Keratinocyte (primary cell): ENCODE data around the gene TRAK2. TPM values are rescaled to one million over a fixed set of nuclear protein-coding genes. Genes with fewer than 3 reads are reported as not detected.
A peak's percentile ranks its signal among the peaks of the same experiment; 100 is the strongest.

Experiments used
- DNase-seq: peaks from one replicate; pipeline ENCODE4 v3.0.0-alpha.2; 2011; ENCODE audit warnings: low read depth, missing footprints, low spot score
- FAIRE-seq: peaks from 2 replicates; lab custom pipeline; 2011; peaks lifted over from hg19 to GRCh38; lab: Jason Lieb, UNC
- H2AFZ ChIP-seq: 2 replicates; pipeline ENCODE4 v1.6.0; 2012; ENCODE audit warnings: low read length, control low read depth, inconsistent platforms; ENCODE audit not compliant: control insufficient read depth
- H3K27ac ChIP-seq: 2 replicates; pipeline ENCODE4 v1.5.1; 2011; ENCODE audit warnings: low read length; ENCODE audit not compliant: control insufficient read depth, insufficient read depth
- H3K27me3 ChIP-seq: 3 replicates; pipeline ENCODE4 v1.6.0; 2011; ENCODE audit warnings: low read length; ENCODE audit not compliant: control insufficient read depth, insufficient read depth; ENCODE audit errors: extremely low read depth
- H3K36me3 ChIP-seq, 2 experiments: 2 replicates in 1 of 2; 3 replicates in 1 of 2; pipeline ENCODE4 v1.5.1; 2011; ENCODE audit warnings: low read length in 2 of 2, mild to moderate bottlenecking in 1 of 2; ENCODE audit not compliant: control insufficient read depth in 2 of 2, insufficient read depth in 2 of 2; ENCODE audit errors: extremely low read depth in 1 of 2
- H3K4me1 ChIP-seq: 3 replicates; pipeline ENCODE4 v1.5.1; 2011; ENCODE audit warnings: low read length; ENCODE audit not compliant: control insufficient read depth, insufficient read depth; ENCODE audit errors: extremely low read depth
- H3K4me2 ChIP-seq: 3 replicates; pipeline ENCODE4 v1.6.0; 2011; ENCODE audit warnings: low read depth, low read length; ENCODE audit not compliant: control insufficient read depth, insufficient read depth; ENCODE audit errors: extremely low read depth
- H3K4me3 ChIP-seq, 3 experiments: fragments of 200-600 bp in 1 of 3; sonication (generic) in 1 of 3; 2 replicates in 2 of 3; 3 replicates in 1 of 3; pipeline ENCODE4 v1.5.1; 2011 to 2016; ENCODE audit warnings: low read length in 3 of 3, mild to moderate bottlenecking in 3 of 3, control low read depth in 2 of 3, inconsistent platforms in 1 of 3, low read depth in 1 of 3, mixed read lengths in 1 of 3, mixed run types in 1 of 3, moderate library complexity in 1 of 3; ENCODE audit not compliant: control insufficient read depth in 2 of 3, insufficient read depth in 2 of 3; ENCODE audit errors: extremely low read depth in 1 of 3
- H3K79me2 ChIP-seq: 2 replicates; pipeline ENCODE4 v1.6.0; 2012; ENCODE audit warnings: low read length; ENCODE audit not compliant: control insufficient read depth, insufficient read depth
- H3K9ac ChIP-seq: 3 replicates; pipeline ENCODE4 v1.6.0; 2011; ENCODE audit warnings: low read length; ENCODE audit not compliant: control insufficient read depth, insufficient read depth; ENCODE audit errors: extremely low read depth
- H3K9me1 ChIP-seq: 3 replicates; pipeline ENCODE4 v1.6.0; 2011; ENCODE audit warnings: low read length; ENCODE audit not compliant: control insufficient read depth, insufficient read depth; ENCODE audit errors: extremely low read depth
- H3K9me3 ChIP-seq: 2 replicates; pipeline ENCODE4 v1.5.1; 2012; ENCODE audit warnings: low read depth, low read length; ENCODE audit not compliant: control insufficient read depth
- H4K20me1 ChIP-seq: 3 replicates; pipeline ENCODE4 v1.6.0; 2011; ENCODE audit warnings: low read length; ENCODE audit not compliant: control insufficient read depth, insufficient read depth; ENCODE audit errors: extremely low read depth
- EZH2 ChIP-seq: IDR thresholded peaks from one replicate; pipeline ENCODE4 v1.6.1; 2012; ENCODE audit warnings: inconsistent platforms, mild to moderate bottlenecking, low read length, moderate library complexity
- dilution Hi-C: fragments of 300-500 bp; cut with MboI; formaldehyde crosslinking; loops from one replicate; pipeline ENCODE4 v1.7.0; 2020; ENCODE audit warnings: low sequenced_read_pairs; ENCODE audit not compliant: extremely low pct_ligation_motif_present
- polyA plus RNA-seq, 5 experiments: library from polyadenylated mRNA; depleted of rRNA in 3 of 5; stranded (reverse) in 3 of 5; stranded (forward) in 1 of 5; unstranded in 1 of 5; fragments of >200 nt; gene quantifications; 1 replicate in 1 of 5; 2 replicates in 3 of 5; 3 replicates in 1 of 5; pipeline versions ENCODE4 v1.2.1 to v1.2.3, GENCODE V29; 2011 to 2012; ENCODE audit warnings: missing spikeins in 2 of 5, low read depth in 1 of 5, low replicate concordance in 1 of 5
- TF ChIP-seq, protein P1 (sequence below), 3 experiments: IDR thresholded peaks in 1 of 3; conservative IDR thresholded peaks in 1 of 3; optimal IDR thresholded peaks in 1 of 3; 2 replicates in 2 of 3; 3 replicates in 1 of 3; pipeline versions ENCODE3 to v1.5.1; 2011; ENCODE audit warnings: low read length in 3 of 3, mild to moderate bottlenecking in 3 of 3, moderate library complexity in 2 of 3, control low read depth in 1 of 3, inconsistent platforms in 1 of 3; ENCODE audit not compliant: insufficient read depth in 2 of 3; ENCODE audit errors: extremely low read depth in 1 of 3

The TRAK2 gene
- polyA plus RNA-seq, 1 donor (not counting 4 experiments of a cell fraction or from before 2014, with no cell fraction given), result 12.9 TPM

- H3K9me3 ChIP-seq, result peaks cover 5% of the 10 kb centered on the region
- no peak for FAIRE-seq
- no peaks in the 10 kb centered on the region for H3K27me3 ChIP-seq
- H3K4me1 ChIP-seq, result no peaks in the 10 kb centered on the region
- H3K9ac ChIP-seq, result no peak overlapping the region
- DNase-seq, result no peak
- H3K79me2 ChIP-seq, result no peaks in the 10 kb centered on the region
- no peaks in the 10 kb centered on the region for H4K20me1 ChIP-seq
- dilution Hi-C loops, result no loop called here
- H3K36me3 ChIP-seq, result peaks cover 1 to 6% of the 10 kb centered on the region in 2 experiments
- TF ChIP-seq, protein P1, sequence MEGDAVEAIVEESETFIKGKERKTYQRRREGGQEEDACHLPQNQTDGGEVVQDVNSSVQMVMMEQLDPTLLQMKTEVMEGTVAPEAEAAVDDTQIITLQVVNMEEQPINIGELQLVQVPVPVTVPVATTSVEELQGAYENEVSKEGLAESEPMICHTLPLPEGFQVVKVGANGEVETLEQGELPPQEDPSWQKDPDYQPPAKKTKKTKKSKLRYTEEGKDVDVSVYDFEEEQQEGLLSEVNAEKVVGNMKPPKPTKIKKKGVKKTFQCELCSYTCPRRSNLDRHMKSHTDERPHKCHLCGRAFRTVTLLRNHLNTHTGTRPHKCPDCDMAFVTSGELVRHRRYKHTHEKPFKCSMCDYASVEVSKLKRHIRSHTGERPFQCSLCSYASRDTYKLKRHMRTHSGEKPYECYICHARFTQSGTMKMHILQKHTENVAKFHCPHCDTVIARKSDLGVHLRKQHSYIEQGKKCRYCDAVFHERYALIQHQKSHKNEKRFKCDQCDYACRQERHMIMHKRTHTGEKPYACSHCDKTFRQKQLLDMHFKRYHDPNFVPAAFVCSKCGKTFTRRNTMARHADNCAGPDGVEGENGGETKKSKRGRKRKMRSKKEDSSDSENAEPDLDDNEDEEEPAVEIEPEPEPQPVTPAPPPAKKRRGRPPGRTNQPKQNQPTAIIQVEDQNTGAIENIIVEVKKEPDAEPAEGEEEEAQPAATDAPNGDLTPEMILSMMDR (optimal IDR thresholded peaks at IDR 0.05 in 1 of 3, IDR thresholded peaks at IDR 0.05 in 1 of 3, conservative IDR thresholded peaks at IDR 0.05 in 1 of 3; ENCODE audit: extremely low read depth in 1 of 3, insufficient read depth in 2 of 3, low read length in 3 of 3), result no peak
- no peak for TF ChIP-seq EZH2
- no peak overlapping the region for H3K4me3 ChIP-seq
- H3K9me1 ChIP-seq, result no peaks in the 10 kb centered on the region
- no peak overlapping the region for H3K27ac ChIP-seq
- H3K4me2 ChIP-seq, result no peak overlapping the region
- H2AFZ ChIP-seq, result no peak overlapping the region
Measured at GRCh38 chr2:201366146-201366545, 85.1 kb downstream of the TRAK2 start.

GRCh38 chr2:201363857-201364560 lies 87.2 kb downstream of the TRAK2 start:
- H3K9me1 ChIP-seq, result no peaks in the 10 kb centered on the region
- H3K27me3 ChIP-seq, result no peaks in the 10 kb centered on the region
- H2AFZ ChIP-seq, result no peak overlapping the region
- TF ChIP-seq, protein P1 (optimal IDR thresholded peaks at IDR 0.05 in 1 of 3, IDR thresholded peaks at IDR 0.05 in 1 of 3, conservative IDR thresholded peaks at IDR 0.05 in 1 of 3; ENCODE audit: extremely low read depth in 1 of 3, insufficient read depth in 2 of 3, low read length in 3 of 3), result peak; percentile 41 to 87 (median 84)
- TF ChIP-seq EZH2, result no peak
- no peak overlapping the region for H3K9ac ChIP-seq
- dilution Hi-C loops, result no loop called here
- peak; percentile 64 for DNase-seq
- peaks cover 5% of the 10 kb centered on the region for H3K9me3 ChIP-seq
- H3K4me3 ChIP-seq, result no peak overlapping the region
- peak; percentile 77 for FAIRE-seq
- no peaks in the 10 kb centered on the region for H3K79me2 ChIP-seq
- no peak overlapping the region for H3K27ac ChIP-seq
- H3K4me1 ChIP-seq, result peaks cover 2% of the 10 kb centered on the region
- no peaks in the 10 kb centered on the region for H4K20me1 ChIP-seq
- peaks cover 1 to 6% of the 10 kb centered on the region in 2 experiments for H3K36me3 ChIP-seq
- H3K4me2 ChIP-seq, result no peak overlapping the region
